HG03139 (cell line): ENCODE data around the gene BRD8.
"Not testable (repeated sequence)": the region's sequence is repeated elsewhere in the genome, so short reads cannot be mapped to it uniquely, and the experiment has no call there.

ENCODE experiments used
- ATAC-seq: cut with Tn5 transposase; IDR thresholded peaks from one replicate; pipeline ENCODE4 v1.9.1; 2021; ENCODE audit not compliant: unreplicated experiment

The BRD8 gene

GRCh38 chr5:138169124-138169523 is 9.3 kb downstream of the BRD8 start:
- ATAC-seq = no peak

GRCh38 chr5:138163721-138164120 is 14.7 kb downstream of the BRD8 start:
- ATAC-seq = no peak

GRCh38 chr5:138160706-138161105 is 17.7 kb downstream of the BRD8 start:
- no peak for ATAC-seq

GRCh38 chr5:138159666-138160065 is 18.8 kb downstream of the BRD8 start:
- no peak for ATAC-seq

- ATAC-seq = no peak
These were observed 20.8 kb downstream of the BRD8 start for GRCh38 chr5:138157626-138158025.

- ATAC-seq = not testable (repeated sequence)
These were observed 22.5 kb downstream of the BRD8 start for GRCh38 chr5:138155977-138156376.

- no peak for ATAC-seq
These were observed 28.9 kb downstream of the BRD8 start for GRCh38 chr5:138149530-138149929.

GRCh38 chr5:138148811-138149210 is 29.6 kb downstream of the BRD8 start:
- no peak for ATAC-seq

- ATAC-seq = not testable (repeated sequence)
These were observed 34.9 kb downstream of the BRD8 start for GRCh38 chr5:138143578-138143977.

- no peak for ATAC-seq
These were observed 36.7 kb downstream of the BRD8 start for GRCh38 chr5:138141734-138142133.

- no peak for ATAC-seq
These were observed 38.2 kb downstream of the BRD8 start for GRCh38 chr5:138140268-138140667.

- ATAC-seq = no peak
These were observed 38.7 kb downstream of the BRD8 start for GRCh38 chr5:138139781-138140090.

GRCh38 chr5:138138949-138139780 is 39.3 kb downstream of the BRD8 start, which contains the start of gene NME5:
NME5 (minus strand) TSS chr5:138139428; CDS start chr5:138138780, 648 bp downstream.
- ATAC-seq = no peak

- no peak for ATAC-seq
These were observed 45.9 kb downstream of the BRD8 start for GRCh38 chr5:138132543-138132942.

GRCh38 chr5:138129347-138129746 is 49.1 kb downstream of the BRD8 start:
- ATAC-seq = no peak

- ATAC-seq = no peak
These were observed 50.1 kb downstream of the BRD8 start for GRCh38 chr5:138128334-138128733.

- no peak for ATAC-seq
These were observed 63.2 kb downstream of the BRD8 start for GRCh38 chr5:138115254-138115653.

GRCh38 chr5:138111937-138112336 is 66.5 kb downstream of the BRD8 start:
- ATAC-seq = no peak

- no peak for ATAC-seq
These were observed 67.2 kb downstream of the BRD8 start for GRCh38 chr5:138111181-138111580.

GRCh38 chr5:138110266-138110963 is 68.0 kb downstream of the BRD8 start:
- no peak for ATAC-seq

GRCh38 chr5:138109463-138110265 is 68.8 kb downstream of the BRD8 start:
- ATAC-seq = no peak

- ATAC-seq = no peak
These were observed 71.2 kb downstream of the BRD8 start for GRCh38 chr5:138107213-138107612.
